GM23338 (cell line): ENCODE data around the gene DNAJC15. TPM values are rescaled to one million over a fixed set of nuclear protein-coding genes. Genes with fewer than 3 reads are reported as not detected.

Experiments used
- ATAC-seq: fragments of 200-7000 bp; cut with Tn5 transposase; 3 replicates; pipeline ENCODE4 v1.9.1; 2020
- DNase-seq: peaks from one replicate; pipeline ENCODE4 v3.0.0-alpha.2; 2015; ENCODE audit warnings: low spot score
- H2AFZ ChIP-seq: fragments of 200-600 bp; sonication (generic); 2 replicates; pipeline ENCODE4 v1.8.0; 2016; ENCODE audit warnings: antibody characterized with exemption, mild to moderate bottlenecking, moderate library complexity
- H3F3A ChIP-seq: fragments of 200-600 bp; sonication (generic); replicated peaks from 2 replicates; pipeline ENCODE4 v1.8.0; 2017; ENCODE audit warnings: antibody characterized with exemption, mixed run types, low read depth
- H3K27ac ChIP-seq: fragments of 200-600 bp; sonication (generic); 2 replicates; pipeline ENCODE4 v1.6.1; 2016; ENCODE audit warnings: low read depth
- H3K27me3 ChIP-seq: fragments of 200-600 bp; sonication (generic); 2 replicates; pipeline ENCODE4 v1.8.0; 2016; ENCODE audit warnings: mild to moderate bottlenecking, mixed run types, moderate library complexity; ENCODE audit not compliant: insufficient read depth
- H3K36me3 ChIP-seq: fragments of 200-600 bp; sonication (generic); 2 replicates; pipeline ENCODE4 v1.8.0; 2016; ENCODE audit warnings: mild to moderate bottlenecking; ENCODE audit not compliant: insufficient read depth
- H3K4me1 ChIP-seq: fragments of 200-600 bp; sonication (generic); 2 replicates; pipeline ENCODE4 v1.8.0; 2016; ENCODE audit warnings: mild to moderate bottlenecking, moderate library complexity; ENCODE audit not compliant: insufficient read depth
- H3K4me2 ChIP-seq: fragments of 200-600 bp; sonication (generic); 2 replicates; pipeline ENCODE4 v1.7.1; 2017; ENCODE audit warnings: mixed run types
- H3K4me3 ChIP-seq: fragments of 200-600 bp; sonication (generic); 2 replicates; pipeline ENCODE4 v1.6.1; 2016; ENCODE audit warnings: mixed run types
- H3K79me2 ChIP-seq: fragments of 200-600 bp; sonication (generic); replicated peaks from 2 replicates; pipeline ENCODE4 v1.8.0; 2017; ENCODE audit warnings: mild to moderate bottlenecking; ENCODE audit not compliant: insufficient read depth
- H3K9me2 ChIP-seq: fragments of 200-600 bp; sonication (generic); 2 replicates; pipeline ENCODE4 v1.8.0; 2017; ENCODE audit not compliant: insufficient read depth
- H4K20me1 ChIP-seq: fragments of 200-600 bp; sonication (generic); replicated peaks from 2 replicates; pipeline ENCODE4 v1.8.0; 2017; ENCODE audit warnings: mild to moderate bottlenecking; ENCODE audit not compliant: insufficient read depth
- H3K27ac Mint-ChIP-seq: 2 replicates; pipeline ENCODE4 v1.8.0; 2020; ENCODE audit warnings: inconsistent platforms, mild to moderate bottlenecking, moderate library complexity, mixed read lengths
- H3K27me3 Mint-ChIP-seq: 3 replicates; pipeline ENCODE4 v1.8.0; 2022; ENCODE audit warnings: low read depth, mild to moderate bottlenecking, moderate library complexity, mixed read lengths, inconsistent platforms; ENCODE audit not compliant: insufficient read depth, poor library complexity
- H3K36me3 Mint-ChIP-seq: 3 replicates; pipeline ENCODE4 v1.8.0; 2021; ENCODE audit warnings: low read depth, mild to moderate bottlenecking, inconsistent platforms, moderate library complexity, mixed read lengths
- H3K4me1 Mint-ChIP-seq: 3 replicates; pipeline ENCODE4 v1.8.0; 2020; ENCODE audit warnings: mild to moderate bottlenecking, inconsistent platforms, mixed read lengths
- H3K4me3 Mint-ChIP-seq: 3 replicates; pipeline ENCODE4 v1.8.0; 2021; ENCODE audit warnings: moderate library complexity, mild to moderate bottlenecking, inconsistent platforms, mixed read lengths
- H3K9me3 Mint-ChIP-seq: 3 replicates; pipeline ENCODE4 v1.8.0; 2020; ENCODE audit warnings: moderate library complexity, mild to moderate bottlenecking, inconsistent platforms, mixed read lengths
- CREB1 ChIP-seq: fragments of 250-450 bp; sonication (Bioruptor Pico); IDR thresholded peaks from 2 replicates; pipeline ENCODE4 v1.5.0; 2020; ENCODE audit warnings: low read depth, mild to moderate bottlenecking, moderate library complexity
- CTCF ChIP-seq, 2 experiments: fragments of 200-600 bp in 1 of 2; sonication (generic) in 1 of 2; conservative IDR thresholded peaks; 2 replicates each; pipeline versions ENCODE4 v1.5.1 to v1.6.1; 2016 to 2017; ENCODE audit warnings: antibody characterized with exemption in 2 of 2, low read depth in 2 of 2, mild to moderate bottlenecking in 2 of 2, moderate library complexity in 1 of 2
- ETS1 ChIP-seq: IDR thresholded peaks from 2 replicates; pipeline ENCODE4 v1.6.1; 2016; ENCODE audit warnings: antibody characterized with exemption
- EZH2 ChIP-seq: fragments of 200-600 bp; sonication (generic); IDR thresholded peaks from one replicate; pipeline ENCODE4 v1.8.0; 2017; ENCODE audit warnings: antibody characterized with exemption, mild to moderate bottlenecking, low read depth; ENCODE audit not compliant: unreplicated experiment
- EZH2phosphoT487 ChIP-seq: fragments of 200-600 bp; sonication (generic); IDR thresholded peaks from one replicate; pipeline ENCODE4 v1.8.1; 2018; ENCODE audit warnings: antibody characterized with exemption; ENCODE audit not compliant: unreplicated experiment
- JUNB ChIP-seq: IDR thresholded peaks from one replicate; pipeline ENCODE4 v1.6.1; 2016; ENCODE audit warnings: antibody characterized with exemption; ENCODE audit not compliant: unreplicated experiment
- NANOG ChIP-seq: IDR thresholded peaks from 2 replicates; pipeline ENCODE4 v1.6.1; 2016; ENCODE audit warnings: antibody characterized with exemption, borderline replicate concordance
- POLR2AphosphoS5 ChIP-seq: IDR thresholded peaks from 2 replicates; pipeline ENCODE4 v1.6.1; 2016; ENCODE audit warnings: antibody characterized with exemption, low read depth
- REST ChIP-seq: IDR thresholded peaks from one replicate; pipeline ENCODE4 v1.6.1; 2018; ENCODE audit warnings: antibody characterized with exemption; ENCODE audit not compliant: unreplicated experiment
- STAT1 ChIP-seq: IDR thresholded peaks from one replicate; pipeline ENCODE4 v1.6.1; 2016; ENCODE audit warnings: antibody characterized with exemption; ENCODE audit not compliant: unreplicated experiment
- ZNF114 ChIP-seq: fragments of 250-450 bp; sonication (Bioruptor Pico); IDR thresholded peaks from 2 replicates; pipeline ENCODE4 v1.5.0; 2020; ENCODE audit warnings: mild to moderate bottlenecking, moderate library complexity
- ZNF331 ChIP-seq: fragments of 250-450 bp; sonication (Bioruptor Pico); IDR thresholded peaks from 2 replicates; pipeline ENCODE4 v1.5.0; 2020; ENCODE audit warnings: low read depth, mild to moderate bottlenecking, moderate library complexity
- ZNF462 ChIP-seq: fragments of 250-450 bp; sonication (Bioruptor Pico); IDR thresholded peaks from 2 replicates; pipeline ENCODE4 v1.5.0; 2020; ENCODE audit warnings: mild to moderate bottlenecking, moderate library complexity
- polyA plus RNA-seq: library from polyadenylated mRNA; unstranded; fragments of >200 nt; fragmentation: Nextera tagmentation; extraction: Ambion mirVana; gene quantifications from 2 replicates; pipeline ENCODE4 v1.2.1, GENCODE V29; 2016
- total RNA-seq: library from RNA; depleted of rRNA; stranded (reverse); fragments of >200 nt; shearing (Covaris generic); gene quantifications from 2 replicates; pipeline ENCODE4 v1.2.3, GENCODE V29; 2014

The DNAJC15 gene
- total and polyA plus RNA-seq, 2 experiments from 2014 or later, result 11.4 to 80.4 TPM

GRCh38 chr13:43126420-43126819 is 103.0 kb downstream of the DNAJC15 start:
- Histone ChIP-seq H3K4me1 (peaks cover 26% of the 10 kb centered on the region), H3K4me2 (peak overlapping the region; percentile 20; the same call in 1 of the 2 replicates), H3K36me3 (no peaks in the 10 kb centered on the region), H4K20me1 (no peaks in the 10 kb centered on the region), H3K27ac (no peak overlapping the region), H3F3A (no peaks in the 10 kb centered on the region), H3K4me3 (no peak overlapping the region), H3K9me2 (peaks cover 6% of the 10 kb centered on the region), H3K27me3 (no peaks in the 10 kb centered on the region), H2AFZ (peak overlapping the region; percentile 48; the same call in 1 of the 2 replicates), H3K79me2 (no peaks in the 10 kb centered on the region)
- no peak overlapping the region for H3K4me3 Mint-ChIP-seq
- H3K27me3 Mint-ChIP-seq, result peaks cover 7% of the 10 kb centered on the region
- TF ChIP-seq REST (no peak), ZNF462 (CRISPR knock-in tag) (no peak), STAT1 (no peak), JUNB (no peak), ZNF331 (no peak), EZH2 (no peak), ETS1 (no peak), ZNF114 (CRISPR knock-in tag) (no peak), CREB1 (CRISPR knock-in tag) (no peak), CTCF (conservative IDR thresholded peaks at IDR 0.05; ENCODE audit: low read depth in 2 of 2) (no peak), EZH2phosphoT487 (no peak), NANOG (no peak), POLR2AphosphoS5 (no peak)
- ATAC-seq, result peak; percentile 19; the same call in 2 of the 3 replicates
- H3K36me3 Mint-ChIP-seq, result no peaks in the 10 kb centered on the region
- peaks cover 30% of the 10 kb centered on the region for H3K4me1 Mint-ChIP-seq
- H3K27ac Mint-ChIP-seq, result no peak overlapping the region
- no peak for DNase-seq
- no peaks in the 10 kb centered on the region for H3K9me3 Mint-ChIP-seq
